Measurements from ENCODE around the gene BUD23. TPM values are rescaled to one million over a fixed set of nuclear protein-coding genes. Genes with fewer than 3 reads are reported as not detected.
"Not testable (repeated sequence)": the region's sequence is repeated elsewhere in the genome, so short reads cannot be mapped to it uniquely, and the experiment has no call there.

The BUD23 gene
- total and polyA plus RNA-seq, 11 donors = 57.4 to 150 (median 69.6) TPM

DNA sequence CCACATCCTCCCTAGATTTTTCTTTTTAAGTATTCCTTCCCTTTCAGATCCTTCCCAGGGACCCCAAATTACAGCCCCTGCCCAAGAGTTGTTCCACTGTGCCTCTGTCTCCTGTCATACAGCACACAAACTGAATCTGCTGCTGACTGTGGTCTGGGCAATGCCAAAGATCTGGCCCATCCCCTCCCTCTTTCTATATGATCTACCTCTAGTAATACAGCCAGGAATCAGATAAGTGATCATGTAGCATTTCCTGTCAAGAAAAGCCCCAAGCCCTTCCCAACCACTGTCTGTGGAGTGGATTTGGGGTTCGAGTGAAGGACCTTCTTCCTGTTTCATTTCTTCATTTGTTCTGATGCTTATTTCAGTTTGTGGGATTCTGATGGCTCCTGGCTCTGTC, 29.4 kb downstream of the BUD23 start:
- intact Hi-C loops (cut with DNase I) = no loop called here
- ATAC-seq (no peak), DNase-seq (peak in 1 of 5 donors; percentile 2)
- WGBS, 4 donors = 70 to 88% (median 75%) methylated on average over 1 of the region's 1 CpG
- Histone ChIP-seq H3K27ac (no peak overlapping the region), H3K27me3 (peaks cover 0 to 14% (median 0%) of the 10 kb centered on the region in 9 donors), H3K4me3 (no peak overlapping the region), H3K36me3 (no peaks in the 10 kb centered on the region), H3K4me1 (peaks cover 0 to 23% (median under 1%) of the 10 kb centered on the region in 12 donors), H3K9me3 (no peaks in the 10 kb centered on the region)
- TF ChIP-seq POLR2A (IDR thresholded peaks at IDR 0.05) = no peak
- TF ChIP-seq, protein P1, sequence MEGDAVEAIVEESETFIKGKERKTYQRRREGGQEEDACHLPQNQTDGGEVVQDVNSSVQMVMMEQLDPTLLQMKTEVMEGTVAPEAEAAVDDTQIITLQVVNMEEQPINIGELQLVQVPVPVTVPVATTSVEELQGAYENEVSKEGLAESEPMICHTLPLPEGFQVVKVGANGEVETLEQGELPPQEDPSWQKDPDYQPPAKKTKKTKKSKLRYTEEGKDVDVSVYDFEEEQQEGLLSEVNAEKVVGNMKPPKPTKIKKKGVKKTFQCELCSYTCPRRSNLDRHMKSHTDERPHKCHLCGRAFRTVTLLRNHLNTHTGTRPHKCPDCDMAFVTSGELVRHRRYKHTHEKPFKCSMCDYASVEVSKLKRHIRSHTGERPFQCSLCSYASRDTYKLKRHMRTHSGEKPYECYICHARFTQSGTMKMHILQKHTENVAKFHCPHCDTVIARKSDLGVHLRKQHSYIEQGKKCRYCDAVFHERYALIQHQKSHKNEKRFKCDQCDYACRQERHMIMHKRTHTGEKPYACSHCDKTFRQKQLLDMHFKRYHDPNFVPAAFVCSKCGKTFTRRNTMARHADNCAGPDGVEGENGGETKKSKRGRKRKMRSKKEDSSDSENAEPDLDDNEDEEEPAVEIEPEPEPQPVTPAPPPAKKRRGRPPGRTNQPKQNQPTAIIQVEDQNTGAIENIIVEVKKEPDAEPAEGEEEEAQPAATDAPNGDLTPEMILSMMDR (IDR thresholded peaks at IDR 0.05) = no peak

DNA sequence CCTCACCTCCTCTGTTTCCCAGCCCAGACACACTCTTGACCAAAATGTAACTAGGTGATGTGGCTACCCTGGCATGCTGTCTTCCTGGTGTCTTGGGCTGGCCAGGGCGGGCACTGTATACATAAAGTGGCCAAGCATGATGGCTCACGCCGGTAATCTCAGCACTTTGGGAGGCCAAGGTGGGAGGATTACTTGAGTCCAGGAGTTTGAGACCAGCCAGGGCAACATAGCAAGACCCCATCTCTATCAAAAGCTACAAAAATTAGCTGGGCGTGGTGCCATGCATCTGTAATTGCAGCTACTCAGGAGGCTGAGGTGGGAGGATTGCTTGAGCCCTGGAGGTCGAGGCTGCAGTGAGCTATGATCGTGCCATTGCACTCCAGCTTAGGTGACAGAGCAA, 29.9 kb downstream of the BUD23 start:
- DNase-seq; H3K36me3 ChIP-seq; H3K9me3 ChIP-seq; H3K27ac ChIP-seq; H3K4me3 ChIP-seq; ATAC-seq; intact Hi-C loops (cut with DNase I): not testable (repeated sequence)
- Histone ChIP-seq H3K4me1 (peaks cover 0 to 29% (median 3%) of the 10 kb centered on the region in 12 donors), H3K27me3 (peaks cover 0 to 17% (median 0%) of the 10 kb centered on the region in 9 donors)
- 93 to 98% (median 93%) methylated on average over 6 of the region's 6 CpGs for WGBS, 4 donors

GRCh38 chr7:73715648-73716317, 32.4 kb downstream of the BUD23 start:
- Histone ChIP-seq H3K27ac (peak overlapping the region in 1 of 12 donors; percentile 71), H3K4me1 (peaks cover 0 to 36% (median 14%) of the 10 kb centered on the region in 12 donors), H3K36me3 (no peaks in the 10 kb centered on the region), H3K4me3 (no peak overlapping the region), H3K27me3 (peaks cover 0 to 25% (median 3%) of the 10 kb centered on the region in 9 donors), H3K9me3 (no peaks in the 10 kb centered on the region)
- 74 to 85% (median 78%) methylated on average over 15 to 16 of the region's 16 CpGs for WGBS, 4 donors
- intact Hi-C loops (cut with DNase I) = loop anchor here in 3 of 10 donors (5.0 kb wide), 2 partner anchors 33 to 48 kb away; partner anchors contain the start of genes BUD23 (in 2 of the 3), DNAJC30 (in 2 of the 3) and VPS37D (in 2 of the 3)
- DNase-seq (peak in 1 of 5 donors; percentile 26), ATAC-seq (no peak)
- TF ChIP-seq POLR2A (IDR thresholded peaks at IDR 0.05) = no peak
- TF ChIP-seq, protein P1 (IDR thresholded peaks at IDR 0.05) = no peak

DNA sequence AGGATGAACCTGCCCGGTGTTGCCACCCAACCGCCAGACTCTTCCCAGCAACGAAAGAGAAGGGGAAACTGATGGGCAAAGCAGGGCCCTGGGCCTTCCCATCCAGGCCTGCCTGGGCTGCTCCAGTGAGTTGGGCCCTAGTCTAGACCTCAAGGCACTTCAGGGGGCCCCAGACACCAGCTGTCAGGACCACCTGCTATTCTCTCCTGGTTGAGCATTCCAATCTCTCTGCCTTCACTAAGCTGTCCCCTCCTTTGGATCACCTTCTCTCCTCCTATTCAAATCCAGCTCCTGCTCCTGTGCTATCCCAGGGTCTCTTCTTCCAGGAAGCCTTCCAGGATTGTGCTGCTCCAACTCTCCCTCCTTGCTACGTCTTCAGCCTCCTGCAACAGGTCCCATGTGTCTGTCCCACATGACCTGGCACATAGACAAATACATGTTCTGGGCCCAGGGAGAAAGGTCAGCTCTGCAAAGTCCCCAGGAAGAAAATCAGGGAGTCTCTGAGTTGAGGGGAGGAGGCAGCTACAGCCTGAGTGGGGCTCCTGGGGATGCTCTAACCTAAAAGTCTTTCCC, 33.0 kb downstream of the BUD23 start:
- H3K4me3 ChIP-seq = no peak overlapping the region
- no peak for TF ChIP-seq POLR2A (IDR thresholded peaks at IDR 0.05)
- TF ChIP-seq, protein P1 (IDR thresholded peaks at IDR 0.05) = no peak
- no peaks in the 10 kb centered on the region for H3K36me3 ChIP-seq
- no peaks in the 10 kb centered on the region for H3K9me3 ChIP-seq
- ATAC-seq (no peak), DNase-seq (peak in 1 of 5 donors; percentile 37)
- H3K4me1 ChIP-seq = peaks cover 0 to 36% (median 14%) of the 10 kb centered on the region in 12 donors
- intact Hi-C loops (cut with DNase I) = loop anchor here in 3 of 10 donors (5.0 kb wide), 2 partner anchors 34 to 49 kb away; partner anchors contain the start of genes BUD23 (in 2 of the 3), DNAJC30 (in 2 of the 3) and VPS37D (in 2 of the 3)
- peak overlapping the region in 1 of 12 donors; percentile 71 for H3K27ac ChIP-seq
- 63 to 76% (median 75%) methylated on average over 4 of the region's 4 CpGs for WGBS, 4 donors
- H3K27me3 ChIP-seq = peaks cover 0 to 25% (median 3%) of the 10 kb centered on the region in 9 donors

Measured in heart left ventricle (tissue), 16 donors.